GM19452 (cell line): ENCODE measurements around the gene ZFC3H1.
"Not testable (repeated sequence)": the region's sequence is repeated elsewhere in the genome, so short reads cannot be mapped to it uniquely, and the experiment has no call there.

Source experiments
- ATAC-seq: cut with Tn5 transposase; IDR thresholded peaks from one replicate; pipeline ENCODE4 v1.9.1; 2021; ENCODE audit not compliant: unreplicated experiment

The ZFC3H1 gene

GRCh38 chr12:71578694-71579258 lies 84.9 kb downstream of the ZFC3H1 start:
- no peak for ATAC-seq

- no peak for ATAC-seq
Observed at GRCh38 chr12:71576496-71576895, 87.2 kb downstream of the ZFC3H1 start.

GRCh38 chr12:71569885-71570284 lies 93.8 kb downstream of the ZFC3H1 start:
- not testable (repeated sequence) for ATAC-seq

- no peak for ATAC-seq
Observed at GRCh38 chr12:71567537-71567936, 96.1 kb downstream of the ZFC3H1 start.

GRCh38 chr12:71566655-71567054 lies 97.0 kb downstream of the ZFC3H1 start:
- no peak for ATAC-seq

- ATAC-seq, result no peak
Observed at GRCh38 chr12:71565535-71565934, 98.1 kb downstream of the ZFC3H1 start.

GRCh38 chr12:71562676-71563595 lies 100.7 kb downstream of the ZFC3H1 start:
- ATAC-seq, result no peak
